NB4 (cell line): ENCODE data around the gene FOXP1.

Experiments
- CTCF ChIP-seq: IDR thresholded peaks from one replicate; pipeline ENCODE4 v1.5.1; 2012; ENCODE audit warnings: low read depth, low read length
- MAX ChIP-seq: IDR thresholded peaks from 2 replicates; pipeline ENCODE4 v1.6.1; 2011; ENCODE audit warnings: low read depth, low read length
- POLR2A ChIP-seq: IDR thresholded peaks from 2 replicates; pipeline ENCODE4 v1.6.1; 2011; ENCODE audit warnings: mild to moderate bottlenecking; ENCODE audit not compliant: insufficient read length; ENCODE audit errors: extremely low read depth

GRCh38 chr3:71504250-71505036 is 79.1 kb downstream of the FOXP1 start:
- TF ChIP-seq POLR2A (no peak), CTCF (no peak), MAX (no peak)
